Measurements from ENCODE around the gene RNF128.

Gene RNF128, protein sequence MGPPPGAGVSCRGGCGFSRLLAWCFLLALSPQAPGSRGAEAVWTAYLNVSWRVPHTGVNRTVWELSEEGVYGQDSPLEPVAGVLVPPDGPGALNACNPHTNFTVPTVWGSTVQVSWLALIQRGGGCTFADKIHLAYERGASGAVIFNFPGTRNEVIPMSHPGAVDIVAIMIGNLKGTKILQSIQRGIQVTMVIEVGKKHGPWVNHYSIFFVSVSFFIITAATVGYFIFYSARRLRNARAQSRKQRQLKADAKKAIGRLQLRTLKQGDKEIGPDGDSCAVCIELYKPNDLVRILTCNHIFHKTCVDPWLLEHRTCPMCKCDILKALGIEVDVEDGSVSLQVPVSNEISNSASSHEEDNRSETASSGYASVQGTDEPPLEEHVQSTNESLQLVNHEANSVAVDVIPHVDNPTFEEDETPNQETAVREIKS

DNA sequence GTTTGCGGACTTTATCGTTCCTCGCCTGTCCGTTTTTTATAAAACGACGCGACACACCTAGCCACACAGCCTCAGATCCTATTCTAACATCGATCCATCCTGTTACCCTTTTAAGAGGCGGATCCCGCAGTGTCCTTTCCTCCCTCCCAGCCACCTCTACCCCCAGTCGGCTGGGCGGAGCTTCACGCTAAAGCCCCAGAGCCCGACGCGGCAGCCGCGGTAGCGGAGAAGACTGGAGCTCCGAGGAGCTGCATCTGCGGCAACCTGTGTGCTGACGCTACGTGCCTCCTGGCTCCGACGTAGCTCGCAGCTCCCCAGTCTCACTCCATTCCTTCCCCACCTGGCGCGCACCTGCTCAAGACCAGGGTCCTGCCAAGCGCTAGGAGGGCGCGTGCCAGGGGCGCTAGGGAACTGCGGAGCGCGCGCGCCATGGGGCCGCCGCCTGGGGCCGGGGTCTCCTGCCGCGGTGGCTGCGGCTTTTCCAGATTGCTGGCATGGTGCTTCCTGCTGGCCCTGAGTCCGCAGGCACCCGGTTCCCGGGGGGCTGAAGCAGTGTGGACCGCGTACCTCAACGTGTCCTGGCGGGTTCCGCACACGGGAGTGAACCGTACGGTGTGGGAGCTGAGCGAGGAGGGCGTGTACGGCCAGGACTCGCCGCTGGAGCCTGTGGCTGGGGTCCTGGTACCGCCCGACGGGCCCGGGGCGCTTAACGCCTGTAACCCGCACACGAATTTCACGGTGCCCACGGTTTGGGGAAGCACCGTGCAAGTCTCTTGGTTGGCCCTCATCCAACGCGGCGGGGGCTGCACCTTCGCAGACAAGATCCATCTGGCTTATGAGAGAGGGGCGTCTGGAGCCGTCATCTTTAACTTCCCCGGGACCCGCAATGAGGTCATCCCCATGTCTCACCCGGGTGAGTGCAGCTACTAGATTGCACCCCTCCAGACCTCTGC lies at the start of gene RNF128:
Gene RNF128, plus strand, starts transcription at position 217 of the 953 bp plus-strand sequence. Its CDS starts 213 bp downstream, at position 430.
- peak; percentile 62 for DNase-seq (ENCODE audit: low read depth, low spot score)

DNA sequence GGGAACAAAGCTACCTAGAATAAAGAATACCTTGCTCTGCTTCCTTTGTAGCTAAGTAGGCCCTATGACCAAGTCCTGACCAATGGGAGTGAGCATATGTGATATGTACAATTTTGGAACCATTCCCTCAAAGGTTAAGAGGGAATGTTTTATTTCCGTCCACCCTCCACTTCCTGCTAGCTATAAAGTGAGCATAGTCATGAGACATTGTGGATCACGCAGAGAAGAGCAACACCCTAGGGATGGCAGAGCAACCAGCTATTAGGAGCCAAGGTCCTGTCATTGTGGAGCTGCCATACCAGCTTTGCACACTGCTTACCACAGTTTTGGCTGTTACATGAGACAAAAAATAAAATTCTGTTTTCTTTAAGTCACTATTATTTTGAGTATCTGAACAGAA lies 45.8 kb upstream of the RNF128 start:
- DNase-seq (ENCODE audit: low read depth, low spot score), result no peak

DNA sequence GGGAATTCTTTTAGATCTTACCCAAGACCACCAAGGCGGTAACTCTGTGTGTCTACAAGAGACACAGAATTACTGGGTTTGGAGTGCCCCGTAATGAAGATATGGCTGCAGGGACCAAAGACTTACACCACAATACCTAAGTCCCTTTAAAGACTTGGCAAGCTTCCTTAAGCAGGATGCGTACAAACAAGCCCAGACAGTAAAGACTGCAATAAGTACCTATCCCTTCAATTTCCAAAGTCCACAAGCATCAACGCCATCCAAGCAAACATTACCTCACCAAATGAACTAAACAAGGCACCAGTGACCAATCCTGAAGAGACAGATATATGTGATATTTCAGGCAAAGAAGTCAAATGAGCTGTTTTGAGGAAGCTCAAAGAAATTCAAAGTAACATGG lies 42.3 kb upstream of the RNF128 start:
- no peak for DNase-seq (ENCODE audit: low read depth, low spot score)

DNA sequence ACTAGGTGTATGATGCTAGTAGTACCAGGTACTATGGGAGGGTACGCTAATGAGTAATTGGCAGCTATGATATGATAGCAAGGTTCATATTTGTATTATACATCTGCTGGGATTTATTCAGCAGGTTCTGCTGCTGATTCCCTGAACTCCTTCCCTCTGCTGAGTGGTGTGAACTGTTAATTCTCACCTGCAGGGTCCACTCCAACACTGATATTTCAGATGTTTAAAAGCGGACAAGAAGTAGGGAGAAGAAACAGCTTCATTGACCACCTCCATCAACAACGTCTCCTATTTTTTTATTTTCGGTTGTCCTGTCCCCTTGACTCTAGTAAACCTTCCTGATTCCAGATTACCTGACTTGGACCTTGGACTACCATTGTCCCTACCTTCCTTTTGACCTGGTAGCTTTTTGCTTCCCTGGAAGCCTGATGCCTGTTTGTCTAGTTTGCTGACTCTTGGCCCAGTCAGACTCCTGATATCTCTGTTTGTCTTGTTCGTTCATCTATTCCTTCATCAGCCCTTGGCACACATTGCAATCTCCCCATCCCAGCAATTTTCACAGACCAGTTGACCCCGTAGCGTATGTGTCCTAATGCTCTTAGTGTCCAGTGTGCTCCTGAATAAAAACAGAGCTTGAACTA lies 34.0 kb upstream of the RNF128 start:
- no peak for DNase-seq (ENCODE audit: low read depth, low spot score)

GRCh38 chrX:106696502-106696901 lies 30.0 kb upstream of the RNF128 start:
- no peak for DNase-seq (ENCODE audit: low read depth, low spot score)

DNA sequence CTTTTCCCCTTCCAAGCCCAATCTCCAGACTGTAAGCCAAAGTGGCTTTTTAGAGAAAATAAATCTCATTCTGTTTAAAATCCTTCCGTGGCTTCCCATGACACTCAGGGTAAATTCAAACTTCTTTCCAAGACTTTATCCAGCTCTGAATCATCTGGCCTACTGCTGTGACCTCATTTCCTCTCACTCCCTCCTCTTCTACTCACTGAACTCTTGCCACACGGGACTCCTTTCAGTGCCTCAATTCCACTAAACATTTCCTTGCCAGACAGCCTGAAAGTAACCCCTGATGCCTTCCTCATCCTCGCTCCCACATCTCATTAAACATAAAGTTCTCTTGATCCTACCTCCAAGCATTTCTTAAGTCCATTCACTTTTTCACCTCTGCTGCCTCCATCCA lies 27.8 kb upstream of the RNF128 start:
- no peak for DNase-seq (ENCODE audit: low read depth, low spot score)

DNA sequence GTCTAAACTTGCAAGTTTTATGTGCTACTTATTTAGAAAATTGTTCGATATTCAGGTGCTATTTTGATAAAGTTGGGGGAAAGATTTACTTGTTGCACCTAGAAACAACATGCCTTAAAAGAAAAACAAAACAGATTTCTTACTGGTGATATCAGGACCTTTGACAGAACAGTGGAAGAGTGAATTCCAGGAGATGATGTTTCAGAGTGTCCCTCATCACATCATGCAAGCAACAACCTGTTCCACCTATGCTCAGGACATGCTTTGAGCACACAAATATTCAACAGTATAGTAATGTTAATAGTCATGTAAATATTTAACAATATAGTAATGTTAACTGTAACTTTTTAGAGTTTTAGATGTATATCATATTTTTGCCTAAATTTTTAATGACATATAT lies 23.9 kb upstream of the RNF128 start:
- no peak for DNase-seq (ENCODE audit: low read depth, low spot score)

- no peak for DNase-seq (ENCODE audit: low read depth, low spot score)
Measured at GRCh38 chrX:106706466-106706865, 20.0 kb upstream of the RNF128 start.

- DNase-seq (ENCODE audit: low read depth, low spot score), result peak; percentile 71
Measured at GRCh38 chrX:106707771-106708454, 18.6 kb upstream of the RNF128 start.

- no peak for DNase-seq (ENCODE audit: low read depth, low spot score)
Measured at GRCh38 chrX:106710771-106711170, 15.7 kb upstream of the RNF128 start.

DNA sequence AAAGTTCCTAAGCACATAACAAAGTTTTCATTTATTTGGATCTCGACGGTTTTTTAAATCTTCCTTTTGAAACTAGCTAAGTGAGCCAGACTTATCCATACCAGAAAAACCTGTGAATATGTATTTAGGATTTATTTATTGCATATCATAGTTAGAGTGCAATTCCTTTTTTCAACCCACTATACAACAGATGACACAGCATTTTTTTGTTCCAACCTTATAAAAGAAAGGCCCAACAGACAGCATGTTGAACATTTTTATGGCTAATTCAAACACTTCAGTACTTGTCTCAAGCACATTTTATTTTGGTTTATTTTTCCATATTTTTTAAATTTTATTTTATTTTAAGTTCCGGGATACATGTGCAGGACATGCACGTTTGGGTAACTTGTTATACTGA lies 15.1 kb upstream of the RNF128 start:
- DNase-seq (ENCODE audit: low read depth, low spot score), result no peak

DNA sequence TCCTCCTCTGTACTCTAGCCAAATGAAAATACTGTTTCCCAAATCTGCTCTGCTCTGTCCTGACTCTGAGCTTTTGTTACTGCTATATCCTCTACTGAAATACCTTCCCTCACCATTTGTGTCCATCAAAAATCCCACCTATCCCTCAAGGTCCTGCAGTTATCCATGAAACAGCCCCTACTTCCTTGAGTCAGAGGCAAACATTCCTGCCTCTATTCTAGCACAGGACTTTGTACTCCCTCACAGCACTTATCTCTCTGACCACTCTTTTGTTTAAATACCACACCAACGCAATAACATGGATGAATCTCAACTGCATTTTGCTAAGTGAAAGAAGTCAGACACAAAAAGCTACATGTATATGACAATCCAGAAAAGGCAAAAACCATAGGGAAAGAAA lies 10.5 kb upstream of the RNF128 start:
- no peak for DNase-seq (ENCODE audit: low read depth, low spot score)

DNA sequence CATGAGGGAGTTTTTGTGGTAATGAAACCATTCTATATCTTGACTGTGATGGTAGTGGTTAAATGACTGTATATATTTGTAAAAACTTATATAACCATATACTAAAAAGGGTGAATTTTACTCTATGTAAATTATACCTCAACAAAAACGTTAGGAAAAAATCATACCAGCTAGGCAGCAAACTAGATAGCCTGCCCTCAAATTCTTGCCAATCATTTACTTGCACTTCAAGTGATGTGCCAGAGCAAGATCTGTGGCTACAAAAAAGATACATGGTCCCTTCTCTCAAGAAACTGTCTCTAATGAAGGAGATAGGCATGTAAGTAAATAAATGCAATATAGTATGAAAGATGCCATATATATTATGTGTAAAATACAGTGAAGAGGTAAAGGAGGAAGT lies 10.0 kb upstream of the RNF128 start:
- no peak for DNase-seq (ENCODE audit: low read depth, low spot score)

GRCh38 chrX:106718709-106719108 lies 7.8 kb upstream of the RNF128 start:
- DNase-seq (ENCODE audit: low read depth, low spot score), result no peak

GRCh38 chrX:106725931-106726330 lies 570 bp upstream of the RNF128 start:
- DNase-seq (ENCODE audit: low read depth, low spot score), result peak; percentile 22

GRCh38 chrX:106728337-106728736 lies 1.8 kb downstream of the RNF128 start:
- DNase-seq (ENCODE audit: low read depth, low spot score), result peak; percentile 2

- DNase-seq (ENCODE audit: low read depth, low spot score), result no peak
Measured at GRCh38 chrX:106730401-106730800, 3.9 kb downstream of the RNF128 start.

DNA sequence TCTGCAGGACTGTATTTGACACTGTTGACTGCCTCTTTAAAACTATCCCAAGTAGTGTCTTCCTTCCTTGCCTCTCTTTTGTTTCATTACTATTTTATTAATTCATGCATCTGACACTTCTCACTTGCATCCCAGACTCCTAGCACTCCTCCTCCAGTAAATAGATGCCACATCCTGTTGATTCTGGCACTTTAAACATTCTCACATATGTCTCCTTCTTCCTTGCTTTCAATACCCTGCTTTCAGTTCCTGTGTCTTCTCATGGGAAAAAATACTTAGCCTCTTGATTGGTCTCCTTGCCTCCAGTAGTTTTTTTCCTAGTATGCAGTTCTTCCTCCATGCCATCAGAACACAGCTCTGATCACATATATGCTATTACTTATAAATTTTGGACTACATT lies 5.1 kb downstream of the RNF128 start:
- peak; percentile 3 for DNase-seq (ENCODE audit: low read depth, low spot score)

DNA sequence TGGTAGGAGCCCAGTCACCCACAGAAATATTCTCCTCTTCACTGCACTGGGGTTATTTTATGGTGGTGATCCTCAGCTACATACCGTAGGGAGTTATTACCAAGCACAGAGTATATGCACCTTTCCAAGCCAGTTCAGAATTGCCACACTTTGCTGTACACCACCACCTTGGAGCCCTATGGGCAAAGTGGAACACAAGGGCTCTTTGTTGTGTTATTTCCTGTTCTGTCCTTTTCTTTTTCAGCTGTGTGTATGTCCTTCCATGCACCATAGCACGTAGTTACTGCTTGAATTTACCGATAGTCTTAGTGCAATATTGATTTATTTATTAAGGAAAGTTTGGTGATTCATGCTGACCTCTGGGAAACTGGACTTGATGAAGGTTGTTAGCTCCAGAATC lies 8.3 kb downstream of the RNF128 start:
- DNase-seq (ENCODE audit: low read depth, low spot score), result no peak

DNA sequence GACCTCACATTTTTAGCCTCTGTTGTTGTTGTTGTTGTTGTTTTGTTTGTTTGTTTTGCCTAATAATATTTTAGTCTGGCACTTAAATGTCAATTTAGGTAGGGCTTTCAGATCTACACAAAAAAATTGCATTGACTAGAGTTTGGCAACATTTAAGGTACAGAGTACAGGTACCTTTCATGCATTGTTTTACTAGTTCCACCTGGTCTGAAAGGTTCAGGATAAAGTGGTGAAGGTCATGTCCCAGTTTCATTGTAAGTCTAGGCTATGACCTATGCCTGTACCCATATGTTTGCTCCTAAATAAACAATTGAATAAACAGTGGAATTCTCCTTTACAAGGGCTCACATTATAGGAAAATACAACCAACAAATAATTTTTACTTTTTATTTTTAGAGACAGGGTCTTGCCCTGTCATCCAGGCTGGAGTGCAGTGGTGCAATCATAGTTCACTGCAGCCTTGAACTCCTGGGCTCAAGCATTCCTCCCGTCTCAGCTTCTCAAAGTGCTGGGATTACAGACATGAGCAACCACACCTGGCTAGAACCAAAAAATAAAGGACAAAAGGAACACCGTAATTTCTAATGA lies 13.8 kb downstream of the RNF128 start:
- no peak for DNase-seq (ENCODE audit: low read depth, low spot score)

DNA sequence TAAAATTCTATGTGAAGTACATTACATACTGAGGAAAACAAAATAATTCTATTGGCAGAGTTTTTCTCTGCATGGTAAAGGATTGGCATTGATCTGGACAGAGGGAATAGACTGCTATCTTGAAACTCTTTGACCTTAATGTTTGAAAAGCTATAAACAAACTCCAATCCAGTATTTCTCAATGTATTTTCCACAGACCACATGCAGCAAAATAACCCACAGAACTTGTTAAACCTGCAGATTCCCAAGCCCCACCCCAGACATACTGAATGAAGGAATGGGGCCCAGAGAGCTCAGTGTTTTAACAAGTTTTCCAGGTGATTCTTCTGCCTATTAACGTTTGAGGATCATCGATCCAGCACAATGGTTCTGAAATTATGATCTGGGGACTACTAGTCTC lies 15.7 kb downstream of the RNF128 start:
- DNase-seq (ENCODE audit: low read depth, low spot score), result no peak
